Measurements from ENCODE around the gene PRR15. TPM values are rescaled to one million over a fixed set of nuclear protein-coding genes. Genes with fewer than 3 reads are reported as not detected.

The PRR15 gene, protein sequence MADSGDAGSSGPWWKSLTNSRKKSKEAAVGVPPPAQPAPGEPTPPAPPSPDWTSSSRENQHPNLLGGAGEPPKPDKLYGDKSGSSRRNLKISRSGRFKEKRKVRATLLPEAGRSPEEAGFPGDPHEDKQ
- 1 to 10 TPM in 3 of 4 donors, under 1 TPM in 1; 0.54 to 2.7 (median 1.7) TPM for total RNA-seq

- H3K36me3 ChIP-seq, result no peaks in the 10 kb centered on the region
- peak; percentile 68 to 80 for DNase-seq
- intact Hi-C loops (cut with DNase I), result no loop called here
- H3K9me3 ChIP-seq, result no peaks in the 10 kb centered on the region
- H3K4me3 ChIP-seq (replicated peaks in 1 of 3), result peak within 1 kb of the TSS; percentile 4 to 52 (median 43)
- H3K4me1 ChIP-seq, result peaks cover 12 to 30% of the 10 kb centered on the region in 2 donors
- WGBS, 2 donors, result 0 to 1% methylated on average over 21 to 24 of the region's 72 CpGs
- no peaks in the 10 kb centered on the region for H3K27me3 ChIP-seq
- TF ChIP-seq, protein P1, sequence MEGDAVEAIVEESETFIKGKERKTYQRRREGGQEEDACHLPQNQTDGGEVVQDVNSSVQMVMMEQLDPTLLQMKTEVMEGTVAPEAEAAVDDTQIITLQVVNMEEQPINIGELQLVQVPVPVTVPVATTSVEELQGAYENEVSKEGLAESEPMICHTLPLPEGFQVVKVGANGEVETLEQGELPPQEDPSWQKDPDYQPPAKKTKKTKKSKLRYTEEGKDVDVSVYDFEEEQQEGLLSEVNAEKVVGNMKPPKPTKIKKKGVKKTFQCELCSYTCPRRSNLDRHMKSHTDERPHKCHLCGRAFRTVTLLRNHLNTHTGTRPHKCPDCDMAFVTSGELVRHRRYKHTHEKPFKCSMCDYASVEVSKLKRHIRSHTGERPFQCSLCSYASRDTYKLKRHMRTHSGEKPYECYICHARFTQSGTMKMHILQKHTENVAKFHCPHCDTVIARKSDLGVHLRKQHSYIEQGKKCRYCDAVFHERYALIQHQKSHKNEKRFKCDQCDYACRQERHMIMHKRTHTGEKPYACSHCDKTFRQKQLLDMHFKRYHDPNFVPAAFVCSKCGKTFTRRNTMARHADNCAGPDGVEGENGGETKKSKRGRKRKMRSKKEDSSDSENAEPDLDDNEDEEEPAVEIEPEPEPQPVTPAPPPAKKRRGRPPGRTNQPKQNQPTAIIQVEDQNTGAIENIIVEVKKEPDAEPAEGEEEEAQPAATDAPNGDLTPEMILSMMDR (IDR thresholded peaks at IDR 0.05), result peak in 1 of 6 experiments; percentile 12
- TF ChIP-seq POLR2A (IDR thresholded peaks at IDR 0.05), result peak in 1 of 2 donors; percentile 17
- H3K27ac ChIP-seq, result peak within 1 kb of the TSS in 1 of 3 donors; percentile 16
Observed at GRCh38 chr7:29563590-29564495, at the start of gene PRR15. Gene PRR15 (plus strand): TSS chr7:29563835. CDS start chr7:29566330, 2,495 bp downstream.

- Histone ChIP-seq H3K9me3 (no peaks in the 10 kb centered on the region), H3K4me1 (no peaks in the 10 kb centered on the region), H3K4me3 (replicated peaks in 1 of 3) (no peak overlapping the region), H3K36me3 (no peaks in the 10 kb centered on the region), H3K27ac (no peak overlapping the region), H3K27me3 (no peaks in the 10 kb centered on the region)
- DNase-seq, result no peak
- intact Hi-C loops (cut with DNase I), result no loop called here
- WGBS, 2 donors, result 94 to 99% methylated on average over 2 of the region's 2 CpGs
- TF ChIP-seq, protein P1 (IDR thresholded peaks at IDR 0.05), result no peak
- TF ChIP-seq POLR2A (IDR thresholded peaks at IDR 0.05), result no peak
Observed at GRCh38 chr7:29516491-29516890, 47.1 kb upstream of the PRR15 start.

DNA sequence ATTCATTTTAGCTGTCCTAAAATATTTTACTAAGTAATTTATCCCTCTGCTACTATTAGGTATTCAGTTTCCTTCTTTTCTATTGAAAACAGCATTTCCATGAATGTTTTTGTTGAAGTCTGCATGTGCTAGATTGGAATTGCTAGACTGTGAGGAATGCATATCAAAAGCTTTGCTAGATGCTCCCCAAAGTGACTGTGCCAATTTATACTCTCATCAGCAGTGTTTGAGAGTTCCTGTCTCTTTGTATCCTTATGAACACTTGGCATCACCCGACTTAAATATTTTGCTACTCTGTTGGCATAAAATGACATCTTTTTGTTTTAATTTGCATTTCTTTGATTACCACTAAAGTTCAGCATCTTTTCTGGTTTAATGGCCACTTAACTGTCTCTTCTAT is 45.0 kb upstream of the PRR15 start:
- no peaks in the 10 kb centered on the region for H3K36me3 ChIP-seq
- no peaks in the 10 kb centered on the region for H3K4me1 ChIP-seq
- no peaks in the 10 kb centered on the region for H3K9me3 ChIP-seq
- no peak overlapping the region for H3K27ac ChIP-seq
- no peak for DNase-seq
- TF ChIP-seq, protein P1 (IDR thresholded peaks at IDR 0.05), result no peak
- TF ChIP-seq POLR2A (IDR thresholded peaks at IDR 0.05), result no peak
- H3K4me3 ChIP-seq (replicated peaks in 1 of 3), result no peak overlapping the region
- WGBS, 2 donors, result 83 to 89% methylated on average over 1 of the region's 1 CpG
- no peaks in the 10 kb centered on the region for H3K27me3 ChIP-seq
- intact Hi-C loops (cut with DNase I), result no loop called here

DNA sequence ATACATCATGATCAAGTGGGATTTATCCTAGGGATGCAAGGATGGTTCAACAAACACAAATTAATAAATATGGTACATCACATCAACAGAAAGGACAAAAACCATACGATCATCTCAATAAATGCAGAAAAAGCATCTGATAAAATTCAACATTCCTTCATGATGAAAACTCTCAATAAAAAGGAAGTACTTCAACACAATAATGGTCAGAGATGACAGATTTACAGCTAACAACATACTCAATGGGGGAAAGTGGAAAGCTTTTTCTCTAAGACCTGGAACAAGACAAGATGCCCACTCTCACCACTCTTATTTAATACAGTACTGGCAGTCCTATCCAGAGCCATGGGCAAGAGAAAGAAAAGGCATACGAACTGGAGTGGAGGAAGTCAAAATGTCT is 39.9 kb upstream of the PRR15 start:
- TF ChIP-seq, protein P1 (IDR thresholded peaks at IDR 0.05), result no peak
- TF ChIP-seq POLR2A (IDR thresholded peaks at IDR 0.05), result no peak
- 80 to 83% methylated on average over 2 of the region's 2 CpGs for WGBS, 2 donors
- Histone ChIP-seq H3K4me3 (replicated peaks in 1 of 3) (no peak overlapping the region), H3K27me3 (no peaks in the 10 kb centered on the region), H3K36me3 (no peaks in the 10 kb centered on the region), H3K27ac (no peak overlapping the region), H3K9me3 (no peaks in the 10 kb centered on the region), H3K4me1 (no peaks in the 10 kb centered on the region)
- no peak for DNase-seq
- intact Hi-C loops (cut with DNase I), result no loop called here
